DOHH2 (cell line): ENCODE data around the gene CPEB1.

Source experiments
- EZH2phosphoT487 ChIP-seq: fragments of 200-600 bp; sonication (generic); IDR thresholded peaks from 2 replicates; pipeline ENCODE4 v1.6.1; 2017; ENCODE audit warnings: borderline replicate concordance, mild to moderate bottlenecking, antibody characterized with exemption, low read length, moderate library complexity, mixed read lengths
- TF ChIP-seq, protein P1 (sequence below): fragments of 200-600 bp; sonication (generic); IDR thresholded peaks from one replicate; pipeline ENCODE4 v1.5.1; 2014; ENCODE audit warnings: antibody characterized with exemption, mild to moderate bottlenecking, low read depth, low read length; ENCODE audit not compliant: poor library complexity, severe bottlenecking

DNA sequence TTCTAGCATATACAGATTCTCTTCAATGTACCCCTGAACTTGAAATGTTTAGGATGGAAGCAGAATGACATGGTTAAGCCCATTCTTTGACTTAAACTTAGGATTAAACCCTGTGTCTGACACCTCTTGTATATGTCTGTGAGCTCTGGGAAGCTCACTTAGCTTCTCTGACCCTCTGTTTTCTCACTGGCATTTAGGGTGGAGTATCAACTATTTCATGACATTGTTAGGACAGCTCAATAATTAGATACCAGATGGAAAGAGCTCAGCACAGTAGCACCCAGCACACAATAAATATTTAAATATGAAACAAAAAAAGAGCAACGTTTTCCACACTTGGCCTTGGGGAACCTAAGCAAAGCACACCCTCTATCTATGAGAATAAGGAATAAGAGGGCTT, 88.7 kb downstream of the CPEB1 start:
- TF ChIP-seq, protein P1, sequence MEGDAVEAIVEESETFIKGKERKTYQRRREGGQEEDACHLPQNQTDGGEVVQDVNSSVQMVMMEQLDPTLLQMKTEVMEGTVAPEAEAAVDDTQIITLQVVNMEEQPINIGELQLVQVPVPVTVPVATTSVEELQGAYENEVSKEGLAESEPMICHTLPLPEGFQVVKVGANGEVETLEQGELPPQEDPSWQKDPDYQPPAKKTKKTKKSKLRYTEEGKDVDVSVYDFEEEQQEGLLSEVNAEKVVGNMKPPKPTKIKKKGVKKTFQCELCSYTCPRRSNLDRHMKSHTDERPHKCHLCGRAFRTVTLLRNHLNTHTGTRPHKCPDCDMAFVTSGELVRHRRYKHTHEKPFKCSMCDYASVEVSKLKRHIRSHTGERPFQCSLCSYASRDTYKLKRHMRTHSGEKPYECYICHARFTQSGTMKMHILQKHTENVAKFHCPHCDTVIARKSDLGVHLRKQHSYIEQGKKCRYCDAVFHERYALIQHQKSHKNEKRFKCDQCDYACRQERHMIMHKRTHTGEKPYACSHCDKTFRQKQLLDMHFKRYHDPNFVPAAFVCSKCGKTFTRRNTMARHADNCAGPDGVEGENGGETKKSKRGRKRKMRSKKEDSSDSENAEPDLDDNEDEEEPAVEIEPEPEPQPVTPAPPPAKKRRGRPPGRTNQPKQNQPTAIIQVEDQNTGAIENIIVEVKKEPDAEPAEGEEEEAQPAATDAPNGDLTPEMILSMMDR = no peak
- no peak for TF ChIP-seq EZH2phosphoT487
